Stimulated activated CD4-positive, alpha-beta T cell treated with anti-CD3 and anti-CD28 coated beads, TNF-alpha, amount 100 ng/mL, for 24 hours (primary cell): ENCODE results near the gene SEPTIN2.
"Not testable (repeated sequence)": the region's sequence is repeated elsewhere in the genome, so short reads cannot be mapped to it uniquely, and the experiment has no call there.

ENCODE experiments used
- DNase-seq, 3 experiments: peaks; one replicate each; pipeline ENCODE4 v3.0.0-alpha.2; 2020; ENCODE audit warnings: low read depth in 3 of 3

The SEPTIN2 gene

GRCh38 chr2:241313543-241314095, 2.1 kb upstream of the SEPTIN2 start:
- no peak for DNase-seq

GRCh38 chr2:241314226-241315092, 1.3 kb upstream of the SEPTIN2 start:
- DNase-seq: no peak

DNA sequence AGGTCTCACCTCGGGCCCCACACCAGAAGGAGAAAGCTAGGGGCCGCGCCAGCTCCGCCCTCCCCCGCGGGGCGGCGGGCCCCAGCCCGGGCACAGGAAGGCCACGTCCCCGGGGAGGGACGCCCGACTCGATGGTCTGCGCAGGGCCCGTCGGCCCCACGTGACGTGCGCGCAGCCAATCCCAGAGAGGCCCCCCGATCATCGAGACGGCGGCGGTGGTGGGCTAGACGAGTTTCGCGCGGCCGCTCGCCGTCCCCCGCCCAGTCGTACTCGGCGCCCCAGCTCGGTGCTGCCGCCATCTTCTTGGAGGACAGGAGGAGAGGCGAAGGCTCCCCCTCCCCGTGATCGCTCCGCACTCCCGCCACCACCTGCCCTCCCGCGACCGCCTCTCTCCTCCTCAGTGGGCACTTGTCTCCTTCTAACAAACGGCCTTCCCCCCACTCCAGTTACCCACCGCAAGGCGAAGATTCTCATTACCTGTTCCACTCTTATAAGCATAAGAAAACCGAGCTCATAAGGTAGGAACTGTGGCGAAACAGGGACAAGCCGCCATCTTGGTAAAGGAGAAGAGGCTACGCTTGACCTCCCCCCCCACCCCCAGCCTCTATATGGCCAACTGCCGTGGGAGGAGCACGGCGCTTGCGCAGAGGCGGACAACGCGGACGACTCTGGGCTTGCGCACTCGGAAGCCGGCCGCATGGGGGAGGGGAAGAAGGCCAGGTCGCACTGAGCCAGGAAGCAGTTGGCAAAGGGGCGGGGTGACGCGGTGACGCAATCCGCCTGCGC, 439 bp upstream of the SEPTIN2 start, which contains the start of gene HDLBP:
TSS of gene HDLBP (minus strand) at position 580 of the 786 bp plus-strand sequence. CDS start 48,803 bp downstream, outside the sequence.
- peak; percentile 100 for DNase-seq

DNA sequence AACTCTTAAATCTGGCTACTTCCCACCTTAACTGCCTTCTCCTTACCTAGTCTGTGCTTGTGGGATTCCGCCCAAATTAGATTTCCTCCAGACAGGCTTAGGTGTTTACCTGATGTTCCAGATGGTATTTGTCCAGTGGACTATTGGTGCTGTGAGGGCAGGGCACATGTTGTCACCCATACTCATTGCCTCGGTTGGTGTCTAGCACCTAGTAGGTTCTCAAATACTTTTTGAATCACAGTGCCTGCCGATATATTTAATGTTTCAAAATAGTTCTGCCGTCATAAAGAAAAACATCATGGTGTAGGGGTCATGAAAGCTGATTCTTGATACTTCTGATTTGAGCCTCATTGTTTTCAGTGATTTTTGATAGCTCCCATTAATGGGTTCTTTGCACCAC, 1.1 kb downstream of the SEPTIN2 start:
- no peak for DNase-seq

DNA sequence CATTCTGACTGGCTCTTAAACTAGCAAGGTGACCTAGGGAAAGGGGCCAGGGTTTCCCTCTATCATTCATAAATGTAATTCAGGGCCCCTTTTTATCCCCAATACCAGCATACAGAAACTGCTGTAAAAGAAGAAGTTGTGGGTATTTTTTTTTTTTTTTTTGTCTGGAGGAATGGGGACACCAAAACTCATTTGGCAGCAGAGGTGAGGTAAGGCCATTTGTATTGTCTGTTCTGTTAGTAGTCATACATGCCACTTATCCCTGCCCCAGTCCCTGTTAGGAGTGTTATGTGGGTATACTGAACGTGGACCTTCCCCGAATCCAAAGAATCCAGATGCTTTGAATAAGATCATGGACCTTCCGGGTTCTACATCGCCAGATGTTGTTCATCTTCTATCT, 1.7 kb downstream of the SEPTIN2 start:
- no peak for DNase-seq

GRCh38 chr2:241318830-241319229, 3.1 kb downstream of the SEPTIN2 start:
- not testable (repeated sequence) for DNase-seq

- no peak for DNase-seq
These were observed 4.7 kb downstream of the SEPTIN2 start for GRCh38 chr2:241320394-241320793.

DNA sequence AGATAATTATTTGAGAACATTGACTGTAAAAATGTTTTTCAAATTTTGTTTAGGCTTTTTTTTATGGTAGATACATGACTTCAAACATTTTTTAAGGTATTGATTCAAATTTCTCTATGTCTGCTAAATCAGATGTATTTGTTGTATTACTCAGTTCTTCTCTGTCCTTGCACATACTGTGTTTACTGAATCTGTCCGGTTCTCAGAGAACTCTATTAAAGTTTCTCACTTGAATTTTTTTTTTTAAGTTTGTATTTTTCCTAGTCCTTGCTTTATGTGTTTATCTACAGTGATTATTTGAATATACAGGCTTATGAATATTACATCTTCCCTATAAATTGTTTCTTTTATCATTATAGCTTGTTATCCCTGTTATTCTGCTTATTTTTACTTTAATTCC, 5.3 kb downstream of the SEPTIN2 start:
- DNase-seq: no peak

DNA sequence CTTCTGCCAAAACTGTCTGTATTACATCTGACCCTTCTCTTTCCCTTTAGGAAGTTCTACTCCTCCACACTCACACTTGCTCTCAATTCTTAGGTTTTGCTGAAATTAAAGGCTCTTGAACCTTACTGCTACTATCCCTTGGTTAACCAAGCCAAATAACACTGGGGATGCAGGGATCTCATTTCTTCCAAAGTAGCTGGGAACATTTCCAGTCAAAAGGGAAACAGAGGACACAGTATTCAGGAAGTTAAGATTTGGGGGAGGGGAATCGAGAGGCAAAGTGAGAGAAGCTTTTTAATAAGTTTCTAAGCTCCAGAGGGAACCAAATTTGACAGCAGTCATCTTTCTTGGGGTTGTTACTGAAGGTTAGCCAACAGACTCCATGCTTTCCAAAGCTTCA, 6.2 kb downstream of the SEPTIN2 start:
- DNase-seq: no peak

DNA sequence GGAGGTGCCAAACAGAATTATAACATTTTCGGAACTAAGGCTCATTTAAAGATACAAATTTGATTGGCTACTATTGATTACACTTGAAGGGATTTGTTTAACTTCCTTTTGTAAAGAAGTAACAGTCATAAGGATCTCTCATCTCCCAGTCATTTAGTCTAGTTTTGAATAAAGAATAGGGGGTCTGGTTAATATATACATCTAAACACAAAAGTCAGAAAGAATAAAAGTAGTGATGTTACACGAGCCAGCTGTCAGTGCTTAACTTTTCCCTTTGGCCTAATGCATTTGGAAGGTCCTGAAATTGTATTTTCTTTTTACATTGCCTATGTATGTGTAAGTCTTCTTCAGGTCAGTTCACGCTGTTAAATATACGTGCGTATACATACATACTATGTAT, 8.1 kb downstream of the SEPTIN2 start:
- no peak for DNase-seq

DNA sequence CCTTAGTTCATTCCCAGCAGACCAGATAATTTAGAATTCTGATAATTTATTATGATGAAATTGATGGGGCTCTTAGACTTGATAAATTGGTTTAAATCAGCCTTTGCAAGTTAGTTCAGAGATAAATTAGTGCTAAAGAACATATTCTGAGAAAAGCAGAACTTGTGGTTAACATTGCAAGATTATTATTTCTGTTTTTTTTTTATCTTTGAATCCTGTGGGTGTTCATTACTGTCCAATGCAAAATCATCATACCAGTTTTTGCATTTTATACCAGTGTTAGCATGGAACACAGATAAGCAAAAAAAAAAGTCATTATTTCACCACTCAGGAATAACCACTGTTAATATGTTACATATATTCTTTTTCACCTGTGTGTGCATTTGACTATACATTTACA, 9.1 kb downstream of the SEPTIN2 start:
- no peak for DNase-seq

DNA sequence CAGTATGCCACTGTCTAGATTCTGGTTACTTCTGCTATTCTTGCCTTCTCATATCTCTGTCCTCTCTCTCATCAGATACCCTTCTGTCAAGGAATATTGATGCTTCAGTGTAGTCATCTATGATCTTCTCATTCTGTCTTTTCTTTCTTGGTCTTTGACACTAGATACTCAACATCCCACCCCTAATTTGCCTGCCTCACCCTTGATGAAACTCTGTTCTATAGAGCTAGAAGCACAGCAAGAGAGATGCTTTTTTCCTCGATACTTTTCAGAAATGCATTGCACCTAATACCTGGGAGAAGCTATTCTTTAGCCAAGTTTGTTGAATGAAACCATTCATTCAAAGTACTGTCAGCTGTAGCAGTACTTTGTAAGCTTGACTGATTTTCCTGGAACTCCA, 9.5 kb downstream of the SEPTIN2 start:
- DNase-seq: no peak

DNA sequence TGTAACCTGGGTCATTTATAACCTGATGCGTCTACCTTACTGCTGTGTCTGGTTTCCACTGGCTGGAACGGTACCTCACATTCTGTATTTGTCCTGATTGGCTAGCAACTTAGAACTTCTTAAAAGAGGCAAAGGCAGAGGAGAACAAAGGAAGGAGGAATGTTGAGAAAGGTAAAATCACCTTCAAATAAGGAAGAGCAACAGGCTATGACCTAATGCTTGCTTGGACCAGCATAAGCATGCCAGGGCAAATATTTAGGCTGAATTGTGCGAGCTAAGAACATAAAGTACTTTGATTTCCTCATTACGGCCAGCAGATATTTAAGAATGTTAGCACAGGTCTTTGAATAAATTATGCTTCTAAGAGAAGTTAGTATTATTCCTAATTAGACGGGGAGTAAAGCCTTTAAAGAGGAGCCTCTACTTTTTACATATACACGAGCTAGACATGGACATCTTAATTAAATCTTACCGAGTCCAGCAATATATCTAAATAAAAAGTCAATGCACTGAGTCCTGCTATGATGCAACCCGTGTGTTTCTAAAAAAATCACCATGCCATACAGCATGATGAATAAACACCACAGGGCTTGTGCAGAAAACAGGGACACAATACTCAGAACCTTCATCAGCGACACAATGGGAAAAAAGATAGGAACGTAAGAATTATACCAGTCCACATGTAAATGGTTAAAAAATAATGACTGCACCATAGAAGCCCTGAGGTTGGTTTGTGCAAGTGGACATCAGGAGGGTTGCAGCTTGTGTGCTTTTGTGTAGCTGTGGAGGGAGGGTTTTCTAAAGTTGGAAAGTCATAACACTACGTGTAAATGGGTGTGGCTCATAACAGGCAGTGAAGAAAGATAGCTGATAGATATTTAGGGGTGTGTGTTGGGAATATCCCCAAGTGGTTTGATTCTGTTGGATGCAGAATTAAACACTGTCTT, 14.2 kb downstream of the SEPTIN2 start:
- no peak for DNase-seq

- no peak for DNase-seq
These were observed 14.9 kb downstream of the SEPTIN2 start for GRCh38 chr2:241330616-241330981.

DNA sequence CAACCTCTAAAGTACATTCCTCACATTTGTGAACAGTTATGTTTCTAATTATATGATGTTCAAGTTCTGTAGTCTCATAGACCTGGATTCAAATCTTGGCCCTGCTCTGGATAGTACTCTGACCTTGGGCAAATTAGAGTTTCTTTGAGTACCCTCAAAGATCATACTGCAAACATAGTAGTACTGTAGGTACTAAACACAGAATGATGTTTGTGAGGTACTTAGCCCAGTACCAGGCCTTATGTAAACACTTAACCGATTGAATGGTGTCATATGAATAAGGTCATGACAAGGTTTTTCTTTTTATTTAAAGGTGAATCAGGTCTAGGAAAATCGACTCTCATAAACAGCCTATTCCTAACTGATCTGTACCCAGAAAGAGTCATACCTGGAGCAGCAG, 19.1 kb downstream of the SEPTIN2 start:
- no peak for DNase-seq

DNA sequence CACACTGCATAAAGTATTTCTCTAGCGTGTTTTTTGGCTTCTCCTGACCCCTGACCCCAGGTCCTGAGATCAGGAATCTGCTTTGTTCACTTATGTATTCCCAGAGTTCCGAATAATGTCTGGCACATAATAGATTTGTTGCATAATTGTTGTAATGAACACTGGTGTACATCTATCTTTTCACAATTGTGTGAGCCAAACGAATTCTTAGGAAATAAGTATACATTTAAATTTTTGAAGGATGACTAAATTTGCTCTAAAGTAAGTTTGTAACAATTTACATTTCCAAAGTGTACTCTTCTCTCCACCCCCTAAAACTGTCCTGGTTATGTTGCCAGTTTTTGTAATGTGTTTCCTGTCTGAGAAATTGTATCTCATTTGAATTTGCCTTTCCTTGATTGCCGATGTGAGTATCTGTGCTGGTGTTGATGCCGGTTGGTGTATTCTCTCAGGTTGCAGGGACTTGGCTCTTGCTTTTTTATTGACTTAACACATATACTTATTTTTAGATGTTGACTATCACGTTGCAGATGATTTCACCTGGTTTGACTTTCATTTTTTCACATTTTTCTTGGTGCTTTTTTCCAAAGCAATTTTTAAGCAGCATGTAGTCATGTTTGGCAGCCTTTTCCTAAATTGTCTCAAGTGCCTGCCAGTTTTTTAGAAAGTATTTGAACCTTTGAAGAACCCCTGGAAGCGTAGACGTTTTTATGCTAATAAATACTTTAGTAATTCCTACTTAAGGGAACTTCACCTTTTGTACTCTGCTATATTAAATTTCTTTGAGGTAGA, 24.3 kb downstream of the SEPTIN2 start:
- no peak for DNase-seq

- no peak for DNase-seq
These were observed 25.0 kb downstream of the SEPTIN2 start for GRCh38 chr2:241340631-241341163.

DNA sequence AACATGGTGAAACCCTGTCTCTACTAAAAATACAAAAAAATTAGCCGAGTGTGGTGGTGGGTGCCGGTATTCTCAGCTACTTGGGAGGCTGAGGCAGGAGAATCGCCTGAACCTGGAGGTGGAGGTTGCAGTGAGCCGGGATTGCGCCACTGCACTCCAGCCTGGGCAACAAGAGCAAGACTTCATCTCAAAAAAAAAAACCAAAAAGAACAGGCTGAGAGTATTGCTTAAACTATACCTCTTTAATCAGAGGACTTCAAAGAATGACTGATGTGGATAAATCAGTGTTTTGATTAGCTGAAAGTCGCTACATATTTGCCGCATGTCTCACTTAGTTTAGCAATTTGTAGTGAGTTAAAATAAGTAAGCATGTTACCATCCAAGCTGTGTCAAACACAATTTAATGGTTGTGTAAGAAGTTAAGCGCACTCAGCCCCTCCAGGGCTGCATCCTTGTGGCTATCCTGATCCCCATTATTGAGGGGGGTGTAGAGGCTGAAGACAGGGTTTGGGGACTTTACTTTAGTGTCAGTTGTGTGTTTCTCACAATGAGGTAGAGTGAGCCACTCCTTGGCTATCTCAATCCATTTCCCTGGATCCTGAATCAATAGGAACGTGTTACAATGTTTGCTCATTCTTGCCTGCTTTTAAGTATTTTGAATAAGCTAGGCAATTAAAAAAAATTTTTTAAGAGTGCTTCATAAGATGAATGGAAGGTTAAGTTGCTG, 29.4 kb downstream of the SEPTIN2 start:
- no peak for DNase-seq

- no peak for DNase-seq
These were observed 34.2 kb downstream of the SEPTIN2 start for GRCh38 chr2:241349941-241350340.

- no peak for DNase-seq
These were observed 34.8 kb downstream of the SEPTIN2 start for GRCh38 chr2:241350530-241350877.
